ENCODE measurements around the gene PLBD2. TPM values are rescaled to one million over a fixed set of nuclear protein-coding genes. Genes with fewer than 3 reads are reported as not detected.

PLBD2 gene, protein sequence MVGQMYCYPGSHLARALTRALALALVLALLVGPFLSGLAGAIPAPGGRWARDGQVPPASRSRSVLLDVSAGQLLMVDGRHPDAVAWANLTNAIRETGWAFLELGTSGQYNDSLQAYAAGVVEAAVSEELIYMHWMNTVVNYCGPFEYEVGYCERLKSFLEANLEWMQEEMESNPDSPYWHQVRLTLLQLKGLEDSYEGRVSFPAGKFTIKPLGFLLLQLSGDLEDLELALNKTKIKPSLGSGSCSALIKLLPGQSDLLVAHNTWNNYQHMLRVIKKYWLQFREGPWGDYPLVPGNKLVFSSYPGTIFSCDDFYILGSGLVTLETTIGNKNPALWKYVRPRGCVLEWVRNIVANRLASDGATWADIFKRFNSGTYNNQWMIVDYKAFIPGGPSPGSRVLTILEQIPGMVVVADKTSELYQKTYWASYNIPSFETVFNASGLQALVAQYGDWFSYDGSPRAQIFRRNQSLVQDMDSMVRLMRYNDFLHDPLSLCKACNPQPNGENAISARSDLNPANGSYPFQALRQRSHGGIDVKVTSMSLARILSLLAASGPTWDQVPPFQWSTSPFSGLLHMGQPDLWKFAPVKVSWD
- 1 to 10 TPM; 1.4 to 6.0 (median 2.6) TPM for polyA plus RNA-seq (ENCODE audit: low read depth in 6 of 6)

DNA sequence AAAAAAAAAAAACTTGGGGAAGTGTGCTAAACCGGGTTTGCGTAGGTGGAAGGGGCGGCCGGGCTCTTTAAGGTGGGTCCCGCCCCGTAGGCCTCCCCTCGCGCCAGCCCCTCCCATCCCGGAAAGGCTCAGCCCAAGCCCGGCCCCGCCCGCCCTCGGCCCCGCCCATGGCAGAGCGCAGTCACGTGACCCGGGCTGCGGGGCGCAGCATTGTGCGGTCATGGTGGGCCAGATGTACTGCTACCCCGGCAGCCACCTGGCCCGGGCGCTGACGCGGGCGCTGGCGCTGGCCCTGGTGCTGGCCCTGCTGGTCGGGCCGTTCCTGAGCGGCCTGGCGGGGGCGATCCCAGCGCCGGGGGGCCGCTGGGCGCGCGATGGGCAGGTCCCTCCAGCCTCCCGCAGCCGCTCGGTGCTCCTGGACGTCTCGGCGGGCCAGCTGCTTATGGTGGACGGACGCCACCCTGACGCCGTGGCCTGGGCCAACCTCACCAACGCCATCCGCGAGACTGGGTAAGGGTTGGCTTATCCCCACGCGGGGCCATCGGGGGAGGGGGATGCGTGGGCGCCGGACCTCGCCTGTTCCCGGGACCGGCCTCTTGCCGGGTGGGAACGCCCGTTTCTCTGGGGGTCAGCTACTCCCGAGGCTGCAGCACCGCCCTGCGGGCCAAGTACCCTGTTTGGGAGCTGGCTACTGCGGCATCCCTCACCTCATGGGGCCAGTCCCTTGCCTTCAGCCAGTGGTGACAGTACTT is at the start of gene PLBD2:
Gene PLBD2, plus strand, starts transcription at position 207 of the 752 bp plus-strand sequence. Its CDS starts 14 bp downstream, at position 221.
- H3K27ac Mint-ChIP-seq: peak within 1 kb of the TSS; percentile 71 to 96 (median 95)
- H3K36me3 Mint-ChIP-seq: no peaks in the 10 kb centered on the region
- H3K4me3 Mint-ChIP-seq: peak within 1 kb of the TSS; percentile 85 to 95 (median 92)
- H3K4me1 Mint-ChIP-seq: peaks cover 14 to 23% (median 19%) of the 10 kb centered on the region in 3 donors
- ATAC-seq (ENCODE audit: low read depth in 2 of 2): peak; percentile 90 to 92
- DNase-seq: peak; percentile 92
- no peaks in the 10 kb centered on the region for H3K9me3 Mint-ChIP-seq
- no peaks in the 10 kb centered on the region for H3K27me3 Mint-ChIP-seq

DNA sequence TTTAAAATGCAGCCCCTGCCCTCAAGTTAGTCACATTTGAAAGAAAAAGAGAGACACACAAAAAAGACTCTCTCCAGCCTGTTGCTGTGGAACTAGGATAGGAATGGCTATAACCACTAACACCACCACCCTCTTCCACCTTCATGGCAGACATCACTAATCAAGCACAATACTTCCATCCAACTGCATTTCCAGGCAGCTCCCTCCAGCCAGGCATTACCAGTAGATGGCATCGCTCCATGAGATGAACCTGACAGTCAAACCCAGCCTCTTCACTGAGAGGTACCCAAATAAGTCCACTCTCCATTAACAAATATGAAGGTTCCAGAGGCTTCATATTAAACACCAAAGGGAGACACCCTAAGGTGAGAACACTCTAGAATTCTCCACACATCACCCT is 47.9 kb upstream of the PLBD2 start:
- ATAC-seq (ENCODE audit: low read depth in 2 of 2): no peak
- H3K27ac Mint-ChIP-seq: peak overlapping the region in 1 of 6 donors; percentile 9
- peaks cover 12 to 17% of the 10 kb centered on the region in 2 donors for H3K36me3 Mint-ChIP-seq

DNA sequence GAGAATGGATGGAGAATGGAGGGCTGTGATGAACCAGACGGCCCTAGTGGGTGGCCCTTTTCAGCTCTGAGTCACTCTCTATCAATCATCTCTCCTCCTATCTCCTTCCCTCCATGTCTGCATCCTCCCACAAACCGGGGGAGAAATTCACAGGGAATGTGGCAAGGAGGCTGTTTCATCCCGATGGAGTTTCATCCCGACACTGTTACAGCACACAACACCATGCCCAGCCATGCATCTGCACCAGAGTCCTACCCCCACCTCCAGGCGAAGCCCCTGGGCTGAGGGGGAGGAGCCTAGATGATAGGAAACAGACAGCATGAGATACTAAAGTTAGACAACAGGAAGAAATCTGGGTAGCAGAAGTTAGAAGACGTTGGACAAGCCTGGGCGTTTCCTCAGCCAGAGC is 44.3 kb upstream of the PLBD2 start:
- ATAC-seq (ENCODE audit: low read depth in 2 of 2): no peak
- no peaks in the 10 kb centered on the region for H3K9me3 Mint-ChIP-seq
- H3K36me3 Mint-ChIP-seq: peaks cover 22 to 37% of the 10 kb centered on the region in 2 donors
- H3K27me3 Mint-ChIP-seq: no peaks in the 10 kb centered on the region
- no peak for DNase-seq
- no peak overlapping the region for H3K27ac Mint-ChIP-seq
- H3K4me1 Mint-ChIP-seq: peaks cover 0 to 14% (median 9%) of the 10 kb centered on the region in 3 donors
- H3K4me3 Mint-ChIP-seq: no peak overlapping the region

More for the DNA sequence above, 47.9 kb upstream of the PLBD2 start:
- Mint-ChIP-seq H3K27me3 (no peaks in the 10 kb centered on the region), H3K4me1 (peaks cover 0 to 4% (median 0%) of the 10 kb centered on the region in 3 donors), H3K9me3 (no peaks in the 10 kb centered on the region), H3K4me3 (peak overlapping the region in 1 of 8 donors; percentile 44)
- DNase-seq: no peak

DNA sequence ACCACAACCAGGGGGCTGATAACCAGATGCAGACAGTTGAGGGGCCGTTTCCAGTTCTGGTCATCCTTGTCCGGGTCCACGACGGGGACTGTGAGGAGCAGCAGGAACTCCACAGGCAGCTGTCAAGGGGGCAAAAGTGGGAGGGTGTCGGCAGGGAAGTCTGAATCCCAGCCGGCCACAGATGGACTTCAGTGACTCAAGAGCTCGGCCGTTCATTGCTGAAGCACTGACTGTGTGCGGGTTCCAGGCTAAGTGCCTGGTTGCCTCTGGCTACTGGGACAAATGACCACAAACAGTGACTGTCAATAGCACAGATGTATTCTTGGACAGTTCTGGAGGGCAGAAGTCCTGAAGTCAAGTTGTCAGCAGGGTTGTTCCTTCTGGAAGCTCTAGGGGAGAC is 43.0 kb upstream of the PLBD2 start:
- H3K27ac Mint-ChIP-seq: no peak overlapping the region
- peaks cover 0 to 14% (median 9%) of the 10 kb centered on the region in 3 donors for H3K4me1 Mint-ChIP-seq
- ATAC-seq (ENCODE audit: low read depth in 2 of 2): no peak
- peaks cover 21 to 40% of the 10 kb centered on the region in 2 donors for H3K36me3 Mint-ChIP-seq
- no peak overlapping the region for H3K4me3 Mint-ChIP-seq
- no peaks in the 10 kb centered on the region for H3K27me3 Mint-ChIP-seq
- no peaks in the 10 kb centered on the region for H3K9me3 Mint-ChIP-seq
- no peak for DNase-seq

DNA sequence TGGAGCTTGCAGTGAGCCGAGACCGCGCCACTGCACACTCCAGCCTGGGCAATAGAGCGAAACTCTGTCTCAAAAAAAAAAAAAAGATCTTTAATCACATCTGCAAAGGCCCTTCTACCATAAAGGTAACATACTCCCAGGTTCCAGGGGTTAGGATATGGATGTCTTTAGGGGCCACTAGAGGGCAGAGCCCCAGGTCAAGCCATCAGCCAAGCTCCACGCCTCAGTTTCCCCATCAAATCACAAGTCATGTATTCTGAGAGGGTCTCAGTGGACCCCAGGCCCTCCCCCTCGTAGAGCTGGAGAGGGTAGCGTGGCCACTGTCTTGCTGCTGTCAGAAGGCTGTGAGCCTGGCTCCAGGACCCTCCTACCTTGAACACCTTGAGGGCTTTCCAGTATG is 42.2 kb upstream of the PLBD2 start:
- Mint-ChIP-seq H3K9me3 (no peaks in the 10 kb centered on the region), H3K27ac (peak overlapping the region in 1 of 6 donors; percentile 57), H3K27me3 (no peaks in the 10 kb centered on the region), H3K4me1 (peaks cover 0 to 14% (median 9%) of the 10 kb centered on the region in 3 donors), H3K4me3 (no peak overlapping the region), H3K36me3 (peaks cover 15 to 40% of the 10 kb centered on the region in 2 donors)
- ATAC-seq (ENCODE audit: low read depth in 2 of 2) (no peak), DNase-seq (no peak)

DNA sequence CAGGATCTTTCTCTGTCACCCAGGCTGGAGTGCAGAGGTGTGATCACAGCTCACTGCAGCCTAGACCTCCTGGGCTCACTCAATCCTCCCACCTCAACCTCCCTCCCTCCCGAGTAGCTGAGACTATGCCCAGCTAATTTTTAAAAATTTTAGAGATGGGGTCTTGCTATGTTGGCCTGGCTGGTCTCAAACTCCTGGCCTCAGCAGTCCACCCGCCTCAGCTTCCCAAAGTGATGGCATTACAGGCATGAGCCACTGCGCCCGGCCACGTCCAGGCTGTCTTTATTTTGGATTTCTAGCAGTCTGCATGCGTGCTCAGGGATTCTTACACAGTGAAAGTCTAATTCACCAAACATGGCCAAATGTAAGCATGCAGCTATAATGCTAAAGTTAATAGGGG is 41.3 kb upstream of the PLBD2 start:
- ATAC-seq (ENCODE audit: low read depth in 2 of 2) (no peak), DNase-seq (no peak)
- no peak overlapping the region for H3K27ac Mint-ChIP-seq
- H3K9me3 Mint-ChIP-seq: peaks cover 0 to 2% (median 0%) of the 10 kb centered on the region in 7 donors
- peaks cover 0 to 16% (median 9%) of the 10 kb centered on the region in 3 donors for H3K4me1 Mint-ChIP-seq
- peaks cover 15 to 35% of the 10 kb centered on the region in 2 donors for H3K36me3 Mint-ChIP-seq
- H3K4me3 Mint-ChIP-seq: no peak overlapping the region
- H3K27me3 Mint-ChIP-seq: no peaks in the 10 kb centered on the region

DNA sequence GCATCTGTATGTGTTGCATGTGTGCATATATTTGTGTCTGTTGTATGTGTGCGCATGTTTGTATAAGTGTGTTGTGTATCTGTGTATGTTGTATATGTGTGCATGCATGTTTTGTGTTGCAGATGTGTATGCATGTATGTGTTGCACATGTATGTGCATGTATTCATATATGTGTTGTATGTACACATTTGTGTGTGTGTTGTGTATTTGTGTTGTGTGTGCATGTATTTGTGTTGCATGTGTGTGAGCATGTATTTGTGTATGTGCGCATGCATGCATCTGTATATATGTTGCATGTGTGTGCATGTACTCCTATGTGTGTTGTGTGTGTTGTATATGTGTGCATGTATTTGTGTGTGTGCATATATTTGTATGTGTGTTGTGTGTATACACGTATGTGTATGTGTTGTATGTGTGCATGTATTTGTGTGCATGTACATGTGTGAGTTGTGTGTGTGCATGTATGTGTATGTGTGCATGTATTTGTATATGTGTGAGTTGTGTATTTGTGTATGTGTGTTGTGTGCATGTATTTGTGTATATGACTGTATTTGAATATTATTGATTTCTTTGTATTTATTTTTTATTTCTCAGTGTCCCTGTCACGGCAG is 40.2 kb upstream of the PLBD2 start:
- DNase-seq (no peak), ATAC-seq (ENCODE audit: low read depth in 2 of 2) (no peak)
- H3K27ac Mint-ChIP-seq: no peak overlapping the region
- H3K9me3 Mint-ChIP-seq: peaks cover 0 to 5% (median 0%) of the 10 kb centered on the region in 7 donors
- H3K36me3 Mint-ChIP-seq: peaks cover 15 to 41% of the 10 kb centered on the region in 2 donors
- no peaks in the 10 kb centered on the region for H3K27me3 Mint-ChIP-seq
- peaks cover 0 to 23% (median 16%) of the 10 kb centered on the region in 3 donors for H3K4me1 Mint-ChIP-seq
- no peak overlapping the region for H3K4me3 Mint-ChIP-seq

DNA sequence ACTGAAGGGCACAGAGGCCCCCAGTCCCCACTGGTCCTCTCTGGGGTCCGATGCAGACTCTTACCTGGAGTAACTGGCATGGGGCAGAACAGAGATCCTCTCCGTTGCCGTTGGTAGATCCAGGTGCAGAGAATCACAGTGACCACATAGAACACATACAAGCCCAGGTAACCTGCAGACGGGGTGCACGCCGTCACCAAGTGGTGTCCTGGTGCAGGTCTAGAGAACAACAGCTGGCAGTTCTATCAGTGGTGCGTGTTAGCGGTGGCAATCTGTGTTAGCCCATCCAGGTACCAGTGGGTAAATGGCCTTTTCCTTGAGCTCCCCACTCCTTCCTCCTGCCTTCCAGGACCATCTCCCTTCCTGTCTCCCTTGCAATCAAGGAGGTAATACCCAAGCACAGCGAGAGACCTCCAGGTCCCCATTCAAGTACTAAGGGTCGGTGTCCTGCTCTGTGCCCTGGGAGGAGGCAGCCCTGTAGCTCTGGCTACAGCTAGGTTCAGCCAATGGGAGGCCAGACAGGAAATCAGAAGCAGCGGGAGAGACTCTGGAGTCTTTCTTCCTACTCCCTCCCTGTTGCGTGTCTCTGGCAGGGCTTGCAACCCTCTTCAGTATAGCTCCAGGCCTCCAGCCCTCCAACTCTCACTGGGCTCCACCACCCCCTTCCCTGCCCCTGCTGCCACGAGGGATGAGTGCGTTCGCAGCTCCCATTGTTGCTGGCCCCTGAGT is 39.3 kb upstream of the PLBD2 start:
- ATAC-seq (ENCODE audit: low read depth in 2 of 2): no peak
- no peaks in the 10 kb centered on the region for H3K27me3 Mint-ChIP-seq
- H3K4me1 Mint-ChIP-seq: peaks cover 2 to 30% (median 16%) of the 10 kb centered on the region in 3 donors
- peaks cover 15 to 34% of the 10 kb centered on the region in 2 donors for H3K36me3 Mint-ChIP-seq
- no peak overlapping the region for H3K4me3 Mint-ChIP-seq
- DNase-seq: no peak
- H3K9me3 Mint-ChIP-seq: peaks cover 0 to 5% (median 0%) of the 10 kb centered on the region in 7 donors
- peak overlapping the region in 2 of 6 donors; percentile 36 to 44 for H3K27ac Mint-ChIP-seq

DNA sequence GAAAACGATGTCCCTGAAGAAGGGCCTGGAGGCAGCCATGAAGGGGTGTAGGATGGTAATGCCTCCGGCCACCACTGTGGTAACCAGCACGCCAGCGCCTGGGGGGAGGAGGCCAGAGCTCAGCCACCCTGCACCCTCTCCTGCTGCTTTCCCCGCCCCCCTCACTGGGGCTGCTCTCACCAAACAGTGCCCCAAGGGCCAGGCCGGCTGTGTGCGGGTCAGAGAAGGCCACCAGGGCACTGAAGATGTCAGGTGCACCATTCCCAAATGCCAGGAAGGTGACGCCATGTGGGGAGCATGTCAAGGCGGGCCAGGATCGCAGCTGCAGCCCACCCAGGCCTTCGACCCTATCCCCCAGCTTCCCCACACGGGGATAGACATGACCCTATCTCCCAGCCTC is 38.0 kb upstream of the PLBD2 start:
- peaks cover 15 to 31% of the 10 kb centered on the region in 2 donors for H3K36me3 Mint-ChIP-seq
- ATAC-seq (ENCODE audit: low read depth in 2 of 2): no peak

DNA sequence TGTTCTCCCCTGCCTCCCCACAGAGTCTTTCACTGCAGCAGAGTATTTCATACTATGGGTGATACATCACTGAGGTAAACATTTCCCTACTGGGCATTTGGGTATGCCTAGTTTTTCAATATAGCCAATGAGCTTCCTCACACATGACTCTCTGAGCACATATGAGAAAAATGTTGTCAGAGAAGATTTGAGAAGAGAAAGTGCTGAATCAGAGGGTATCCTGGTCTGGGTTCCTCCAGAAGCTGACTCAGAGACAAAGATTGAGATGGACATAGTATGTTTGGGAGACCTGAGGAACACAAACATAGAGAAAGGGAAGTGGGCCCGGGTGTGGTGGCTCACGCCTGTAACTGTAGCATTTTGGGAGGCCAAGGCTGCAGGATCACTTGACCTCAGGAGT is 36.0 kb upstream of the PLBD2 start:
- Mint-ChIP-seq H3K9me3 (peaks cover 0 to 5% (median 0%) of the 10 kb centered on the region in 7 donors), H3K4me3 (no peak overlapping the region), H3K27ac (peak overlapping the region in 1 of 6 donors; percentile 43), H3K36me3 (peaks cover 15 to 29% of the 10 kb centered on the region in 2 donors), H3K4me1 (peaks cover 8 to 42% (median 19%) of the 10 kb centered on the region in 3 donors), H3K27me3 (no peaks in the 10 kb centered on the region)
- DNase-seq (no peak), ATAC-seq (ENCODE audit: low read depth in 2 of 2) (no peak)

More for the DNA sequence above, 38.0 kb upstream of the PLBD2 start:
- H3K27ac Mint-ChIP-seq: peak overlapping the region in 2 of 6 donors; percentile 68 to 77
- no peak overlapping the region for H3K4me3 Mint-ChIP-seq
- H3K9me3 Mint-ChIP-seq: peaks cover 0 to 5% (median 0%) of the 10 kb centered on the region in 7 donors
- DNase-seq: no peak
- no peaks in the 10 kb centered on the region for H3K27me3 Mint-ChIP-seq
- H3K4me1 Mint-ChIP-seq: peaks cover 2 to 33% (median 19%) of the 10 kb centered on the region in 3 donors

DNA sequence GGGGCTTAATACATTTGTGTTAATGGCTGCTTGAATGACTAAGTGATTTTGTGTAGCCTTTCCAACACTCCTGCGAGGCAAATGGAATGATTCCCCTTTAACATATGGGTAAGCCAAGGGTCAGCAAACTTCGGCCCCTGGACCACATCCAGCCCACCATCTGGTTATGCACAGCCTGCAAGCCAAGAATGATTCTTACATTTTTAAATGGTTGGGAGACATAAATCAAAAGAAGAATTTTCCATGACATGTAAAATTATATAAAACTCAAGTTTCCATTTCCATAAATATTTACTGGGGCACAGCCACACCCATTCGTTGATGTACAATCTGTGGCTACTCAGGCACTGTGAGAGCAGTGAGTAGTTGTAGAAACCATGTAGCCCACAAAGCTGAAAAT is 32.5 kb upstream of the PLBD2 start:
- Mint-ChIP-seq H3K27ac (peak overlapping the region in 1 of 6 donors; percentile 24), H3K9me3 (peaks cover 0 to 5% (median 0%) of the 10 kb centered on the region in 7 donors), H3K27me3 (no peaks in the 10 kb centered on the region), H3K36me3 (peaks cover 4 to 8% of the 10 kb centered on the region in 2 donors), H3K4me1 (peaks cover 11 to 44% (median 24%) of the 10 kb centered on the region in 3 donors), H3K4me3 (no peak overlapping the region)
- DNase-seq (no peak), ATAC-seq (ENCODE audit: low read depth in 2 of 2) (no peak)

DNA sequence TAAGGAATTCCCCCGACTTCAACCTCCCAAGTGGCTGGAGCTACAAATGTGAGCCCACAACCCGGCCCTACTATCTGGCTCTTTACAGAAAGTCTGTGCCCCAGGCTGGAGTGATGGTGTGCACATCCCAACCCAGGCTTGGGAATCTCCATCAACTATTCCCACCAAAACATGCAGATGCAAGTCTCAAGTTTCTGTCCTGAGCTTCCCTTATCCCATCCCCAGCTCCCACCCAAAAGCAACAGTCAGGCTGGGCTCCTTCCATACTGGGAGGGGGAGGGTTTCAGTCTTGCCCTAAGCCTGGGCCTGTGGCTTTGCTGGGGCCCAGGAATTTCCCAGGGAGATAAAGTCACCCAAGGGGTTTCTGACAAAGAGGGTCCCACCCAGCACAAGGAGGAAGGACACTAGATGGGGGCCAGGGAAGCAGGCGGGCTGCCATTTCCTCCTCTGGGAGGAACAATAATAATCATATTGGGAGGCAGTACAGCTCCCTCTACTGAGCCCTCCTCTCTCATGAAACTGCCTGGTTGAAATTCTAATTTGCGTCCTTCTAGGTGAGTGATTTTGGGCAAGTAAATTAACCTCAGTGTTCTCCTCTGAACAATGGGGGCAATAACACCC is 31.5 kb upstream of the PLBD2 start:
- Mint-ChIP-seq H3K4me3 (no peak overlapping the region), H3K36me3 (peaks cover 10 to 13% of the 10 kb centered on the region in 2 donors), H3K9me3 (peaks cover 0 to 5% (median 0%) of the 10 kb centered on the region in 7 donors), H3K27me3 (no peaks in the 10 kb centered on the region), H3K4me1 (peaks cover 16 to 49% (median 27%) of the 10 kb centered on the region in 3 donors), H3K27ac (peak overlapping the region in 1 of 6 donors; percentile 12)
- DNase-seq (no peak), ATAC-seq (ENCODE audit: low read depth in 2 of 2) (no peak)

Data from naive B cell (primary cell).